ENCODE results near the gene ABRACL.

DNA sequence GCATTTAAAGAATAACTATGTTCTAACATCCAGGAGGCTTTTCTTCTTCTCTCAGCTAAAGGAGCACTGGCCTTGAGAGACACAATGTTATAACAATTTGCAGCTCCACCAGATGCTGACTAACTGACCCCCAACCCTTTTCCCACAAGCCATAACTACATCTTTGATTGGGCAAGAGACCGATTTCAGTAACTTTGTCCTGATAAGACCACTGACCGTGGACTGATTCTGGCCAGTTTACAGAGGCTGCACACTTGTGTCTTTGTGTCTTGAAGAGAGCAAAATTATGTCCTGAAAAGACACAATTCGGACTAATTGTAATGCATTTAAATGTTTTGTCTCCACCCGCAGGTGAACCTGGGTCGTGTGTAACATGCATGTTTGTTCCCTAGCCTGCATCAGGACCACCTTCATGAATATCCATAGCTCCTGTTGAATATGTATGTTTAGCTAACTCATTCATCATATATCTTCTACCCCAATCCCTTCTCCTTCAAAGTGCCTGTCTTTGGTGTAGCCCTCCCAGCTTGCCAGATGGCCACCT is 22.3 kb downstream of the ABRACL start:
- no peak for TF ChIP-seq RFX5 (IDR thresholded peaks at IDR 0.05)
- TF ChIP-seq KDM1A (IDR thresholded peaks at IDR 0.05; ENCODE audit: low read depth) = no peak
- TF ChIP-seq E2F6 (IDR thresholded peaks at IDR 0.05; ENCODE audit: borderline replicate concordance, low read depth) = no peak
- TF ChIP-seq MAZ (IDR thresholded peaks at IDR 0.05; ENCODE audit: borderline replicate concordance, low read depth, low read length) = no peak
- no peak for TF ChIP-seq CTCF (IDR thresholded peaks at IDR 0.05)
- TF ChIP-seq BCL3 (IDR thresholded peaks at IDR 0.05) = no peak
- TF ChIP-seq POLR2A (IDR thresholded peaks at IDR 0.05; ENCODE audit: low read length) = no peak

Data from A549 (cell line).